Dendritic cell treated with granulocyte-macrophage colony-stimulating factor and Interleukin-4, amounts not matched to agents 40 ng/mL and 50 ng/mL, for 4 days (primary cell): Measurements from ENCODE around the gene CUBN.
"Not testable (repeated sequence)": the region's sequence is repeated elsewhere in the genome, so short reads cannot be mapped to it uniquely, and the experiment has no call there.

Source experiments
- H3K27ac Mint-ChIP-seq: one replicate; pipeline ENCODE4 v1.8.0; 2022; ENCODE audit warnings: mild to moderate bottlenecking, mixed read lengths
- H3K27me3 Mint-ChIP-seq: one replicate; pipeline ENCODE4 v1.8.0; 2022; ENCODE audit warnings: mild to moderate bottlenecking, mixed read lengths
- H3K36me3 Mint-ChIP-seq: one replicate; pipeline ENCODE4 v1.8.0; 2022; ENCODE audit warnings: low read depth, mixed read lengths
- H3K4me1 Mint-ChIP-seq: one replicate; pipeline ENCODE4 v1.8.0; 2022; ENCODE audit warnings: low read depth, mixed read lengths
- H3K4me3 Mint-ChIP-seq: one replicate; pipeline ENCODE4 v1.8.0; 2022; ENCODE audit warnings: mild to moderate bottlenecking, moderate library complexity, mixed read lengths
- H3K9me3 Mint-ChIP-seq: one replicate; pipeline ENCODE4 v1.8.0; 2022; ENCODE audit warnings: mixed read lengths
- intact Hi-C: fragments of 100-400 bp; cut with micrococcal nuclease; formaldehyde crosslinking; loops from one replicate; pipeline ENCODE4 v1.15.0; 2022

The CUBN gene

GRCh38 chr10:17126327-17126726 lies 3.3 kb downstream of the CUBN start:
- H3K36me3 Mint-ChIP-seq, result no peaks in the 10 kb centered on the region
- intact Hi-C loops, result loop anchor here (5.0 kb wide), 2 partner anchors 34 to 76 kb away; partner anchors contain the start of gene TRDMT1
- no peaks in the 10 kb centered on the region for H3K27me3 Mint-ChIP-seq
- H3K27ac Mint-ChIP-seq, result peak overlapping the region; percentile 61
- H3K4me3 Mint-ChIP-seq, result no peak overlapping the region
- H3K9me3 Mint-ChIP-seq, result no peaks in the 10 kb centered on the region
- H3K4me1 Mint-ChIP-seq, result peaks cover 22% of the 10 kb centered on the region

- Mint-ChIP-seq H3K9me3 (no peaks in the 10 kb centered on the region), H3K27me3 (no peaks in the 10 kb centered on the region), H3K4me3 (no peak overlapping the region), H3K27ac (no peak overlapping the region), H3K36me3 (no peaks in the 10 kb centered on the region), H3K4me1 (peaks cover 22% of the 10 kb centered on the region)
- intact Hi-C loops, result loop anchor here (5.0 kb wide), 2 partner anchors 33 to 77 kb away; partner anchors contain the start of gene TRDMT1
These were observed 4.3 kb downstream of the CUBN start for GRCh38 chr10:17125206-17125893.

- Mint-ChIP-seq H3K9me3 (no peaks in the 10 kb centered on the region), H3K36me3 (no peaks in the 10 kb centered on the region), H3K4me1 (peaks cover 22% of the 10 kb centered on the region), H3K27ac (no peak overlapping the region), H3K4me3 (no peak overlapping the region), H3K27me3 (peaks cover 1% of the 10 kb centered on the region)
- intact Hi-C loops, result no loop called here
These were observed 5.7 kb downstream of the CUBN start for GRCh38 chr10:17123961-17124360.

- intact Hi-C loops, result no loop called here
- H3K27me3 Mint-ChIP-seq, result peaks cover 1% of the 10 kb centered on the region
- H3K27ac Mint-ChIP-seq, result no peak overlapping the region
- no peak overlapping the region for H3K4me3 Mint-ChIP-seq
- H3K9me3 Mint-ChIP-seq, result no peaks in the 10 kb centered on the region
- peaks cover 16% of the 10 kb centered on the region for H3K4me1 Mint-ChIP-seq
- no peaks in the 10 kb centered on the region for H3K36me3 Mint-ChIP-seq
These were observed 6.6 kb downstream of the CUBN start for GRCh38 chr10:17122726-17123661.

GRCh38 chr10:17122052-17122451 lies 7.6 kb downstream of the CUBN start:
- H3K4me1 Mint-ChIP-seq, result peaks cover 10% of the 10 kb centered on the region
- H3K4me3 Mint-ChIP-seq, result no peak overlapping the region
- H3K9me3 Mint-ChIP-seq, result no peaks in the 10 kb centered on the region
- H3K27me3 Mint-ChIP-seq, result peaks cover 1% of the 10 kb centered on the region
- H3K36me3 Mint-ChIP-seq, result no peaks in the 10 kb centered on the region
- no peak overlapping the region for H3K27ac Mint-ChIP-seq
- intact Hi-C loops, result no loop called here

- no peaks in the 10 kb centered on the region for H3K9me3 Mint-ChIP-seq
- intact Hi-C loops, result no loop called here
- H3K36me3 Mint-ChIP-seq, result no peaks in the 10 kb centered on the region
- H3K27ac Mint-ChIP-seq, result no peak overlapping the region
- H3K4me1 Mint-ChIP-seq, result no peaks in the 10 kb centered on the region
- peaks cover 1% of the 10 kb centered on the region for H3K27me3 Mint-ChIP-seq
- H3K4me3 Mint-ChIP-seq, result no peak overlapping the region
These were observed 8.9 kb downstream of the CUBN start for GRCh38 chr10:17120694-17121093.

GRCh38 chr10:17119845-17120244 lies 9.8 kb downstream of the CUBN start:
- no peak overlapping the region for H3K27ac Mint-ChIP-seq
- intact Hi-C loops, result no loop called here
- H3K36me3 Mint-ChIP-seq, result no peaks in the 10 kb centered on the region
- H3K27me3 Mint-ChIP-seq, result peaks cover 1% of the 10 kb centered on the region
- H3K4me1 Mint-ChIP-seq, result no peaks in the 10 kb centered on the region
- no peaks in the 10 kb centered on the region for H3K9me3 Mint-ChIP-seq
- H3K4me3 Mint-ChIP-seq, result no peak overlapping the region

GRCh38 chr10:17116193-17116592 lies 13.4 kb downstream of the CUBN start:
- no peak overlapping the region for H3K27ac Mint-ChIP-seq
- H3K9me3 Mint-ChIP-seq, result no peaks in the 10 kb centered on the region
- H3K36me3 Mint-ChIP-seq, result no peaks in the 10 kb centered on the region
- peaks cover 1% of the 10 kb centered on the region for H3K27me3 Mint-ChIP-seq
- peaks cover 5% of the 10 kb centered on the region for H3K4me1 Mint-ChIP-seq
- intact Hi-C loops, result no loop called here
- H3K4me3 Mint-ChIP-seq, result no peak overlapping the region

GRCh38 chr10:17115683-17116082 lies 13.9 kb downstream of the CUBN start:
- Mint-ChIP-seq H3K27me3 (peaks cover 1% of the 10 kb centered on the region), H3K4me1 (peaks cover 5% of the 10 kb centered on the region), H3K4me3 (no peak overlapping the region), H3K36me3 (no peaks in the 10 kb centered on the region), H3K9me3 (no peaks in the 10 kb centered on the region), H3K27ac (no peak overlapping the region)
- intact Hi-C loops, result no loop called here

GRCh38 chr10:17114878-17115444 lies 14.7 kb downstream of the CUBN start:
- H3K27ac Mint-ChIP-seq, H3K4me1 Mint-ChIP-seq, H3K27me3 Mint-ChIP-seq, H3K36me3 Mint-ChIP-seq, intact Hi-C loops, H3K4me3 Mint-ChIP-seq, H3K9me3 Mint-ChIP-seq: not testable (repeated sequence)

- H3K36me3 Mint-ChIP-seq, result no peaks in the 10 kb centered on the region
- H3K27ac Mint-ChIP-seq, result no peak overlapping the region
- intact Hi-C loops, result no loop called here
- peaks cover 11% of the 10 kb centered on the region for H3K4me1 Mint-ChIP-seq
- no peaks in the 10 kb centered on the region for H3K27me3 Mint-ChIP-seq
- H3K9me3 Mint-ChIP-seq, result no peaks in the 10 kb centered on the region
- H3K4me3 Mint-ChIP-seq, result no peak overlapping the region
These were observed 15.6 kb downstream of the CUBN start for GRCh38 chr10:17113889-17114540.

GRCh38 chr10:17113346-17113745 lies 16.3 kb downstream of the CUBN start:
- Mint-ChIP-seq H3K27me3 (no peaks in the 10 kb centered on the region), H3K27ac (no peak overlapping the region), H3K4me1 (peaks cover 18% of the 10 kb centered on the region), H3K36me3 (no peaks in the 10 kb centered on the region), H3K4me3 (no peak overlapping the region), H3K9me3 (no peaks in the 10 kb centered on the region)
- intact Hi-C loops, result no loop called here

- intact Hi-C loops, result no loop called here
- H3K4me1 Mint-ChIP-seq, result peaks cover 18% of the 10 kb centered on the region
- H3K27me3 Mint-ChIP-seq, result no peaks in the 10 kb centered on the region
- no peak overlapping the region for H3K27ac Mint-ChIP-seq
- no peaks in the 10 kb centered on the region for H3K36me3 Mint-ChIP-seq
- no peaks in the 10 kb centered on the region for H3K9me3 Mint-ChIP-seq
- no peak overlapping the region for H3K4me3 Mint-ChIP-seq
These were observed 17.0 kb downstream of the CUBN start for GRCh38 chr10:17112566-17112965.
